Upper lobe of right lung (tissue), 1 donor: ENCODE results near the gene ATP6V1G2. TPM values are rescaled to one million over a fixed set of nuclear protein-coding genes. Genes with fewer than 3 reads are reported as not detected.
"Not testable (repeated sequence)": the region's sequence is repeated elsewhere in the genome, so short reads cannot be mapped to it uniquely, and the experiment has no call there.

Experiments
- ATAC-seq: fragments of 200-7000 bp; cut with Tn5 transposase; one replicate; pipeline ENCODE4 v1.9.1; 2020; ENCODE audit warnings: mild to moderate bottlenecking, moderate library complexity
- DNase-seq: peaks from one replicate; pipeline ENCODE4 v3.0.0-alpha.2; 2020
- H3K27ac ChIP-seq: fragments of 200-600 bp; one replicate; pipeline ENCODE4 v1.8.0; 2022
- H3K27me3 ChIP-seq: fragments of 200-600 bp; one replicate; pipeline ENCODE4 v1.8.0; 2022; ENCODE audit warnings: mild to moderate bottlenecking
- H3K36me3 ChIP-seq: fragments of 200-600 bp; one replicate; pipeline ENCODE4 v1.8.0; 2022
- H3K4me1 ChIP-seq: fragments of 200-600 bp; one replicate; pipeline ENCODE4 v1.8.0; 2022
- H3K4me3 ChIP-seq: fragments of 200-600 bp; one replicate; pipeline ENCODE4 v1.8.0; 2022; ENCODE audit warnings: mild to moderate bottlenecking
- H3K9me3 ChIP-seq: fragments of 200-600 bp; one replicate; pipeline ENCODE4 v1.8.0; 2022
- CTCF ChIP-seq: fragments of 200-600 bp; IDR thresholded peaks from one replicate; pipeline ENCODE4 v1.8.0; 2022; ENCODE audit warnings: antibody characterized with exemption
- intact Hi-C: fragments of 100-400 bp; cut with DNase I; formaldehyde crosslinking; loops from one replicate; pipeline ENCODE4 v1.11.0; 2022
- total RNA-seq: library from RNA; stranded (reverse); fragmentation: NEBNext Ultra II Directional; extraction: Animal tissue kit (Norgen Biotek cat#: 25700); gene quantifications from one replicate; pipeline ENCODE4 v1.2.1, GENCODE V29; 2021
- donor health status: DM: no; HTN: yes; CAD: no; lungs with severe emphysema.

Gene ATP6V1G2
- total RNA-seq, 1 donor from 2014 or later = 0.75 TPM

GRCh38 chr6:31525553-31525931 is 20.9 kb downstream of the ATP6V1G2 start:
- Histone ChIP-seq H3K4me3 (no peak overlapping the region), H3K27ac (no peak overlapping the region), H3K36me3 (peaks cover 12% of the 10 kb centered on the region), H3K9me3 (no peaks in the 10 kb centered on the region), H3K4me1 (peaks cover 7% of the 10 kb centered on the region), H3K27me3 (no peaks in the 10 kb centered on the region)
- intact Hi-C loops = no loop called here
- ATAC-seq (no peak), DNase-seq (no peak)
- no peak for TF ChIP-seq CTCF

GRCh38 chr6:31521835-31522234 is 24.6 kb downstream of the ATP6V1G2 start:
- TF ChIP-seq CTCF = no peak
- H3K27me3 ChIP-seq = no peaks in the 10 kb centered on the region
- peaks cover 6% of the 10 kb centered on the region for H3K4me1 ChIP-seq
- H3K36me3 ChIP-seq = no peaks in the 10 kb centered on the region
- intact Hi-C loops = no loop called here
- H3K4me3 ChIP-seq = no peak overlapping the region
- ATAC-seq (no peak), DNase-seq (no peak)
- H3K27ac ChIP-seq = no peak overlapping the region
- no peaks in the 10 kb centered on the region for H3K9me3 ChIP-seq

GRCh38 chr6:31513456-31514165 is 32.8 kb downstream of the ATP6V1G2 start:
- Histone ChIP-seq H3K27ac (no peak overlapping the region), H3K9me3 (no peaks in the 10 kb centered on the region), H3K4me3 (no peak overlapping the region), H3K4me1 (no peaks in the 10 kb centered on the region), H3K27me3 (no peaks in the 10 kb centered on the region), H3K36me3 (peaks cover 13% of the 10 kb centered on the region)
- intact Hi-C loops = no loop called here
- ATAC-seq (no peak), DNase-seq (no peak)
- no peak for TF ChIP-seq CTCF

GRCh38 chr6:31510007-31510406 is 36.4 kb downstream of the ATP6V1G2 start:
- DNase-seq = no peak
- intact Hi-C loops = no loop called here
- H3K27me3 ChIP-seq = no peaks in the 10 kb centered on the region
- ATAC-seq = no peak
- no peaks in the 10 kb centered on the region for H3K9me3 ChIP-seq
- H3K4me3 ChIP-seq = no peak overlapping the region
- peaks cover 29% of the 10 kb centered on the region for H3K36me3 ChIP-seq
- no peak overlapping the region for H3K27ac ChIP-seq
- no peak for TF ChIP-seq CTCF
- no peaks in the 10 kb centered on the region for H3K4me1 ChIP-seq

GRCh38 chr6:31509036-31509435 is 37.4 kb downstream of the ATP6V1G2 start:
- H3K27ac ChIP-seq, DNase-seq, ATAC-seq, H3K9me3 ChIP-seq, H3K4me1 ChIP-seq, H3K4me3 ChIP-seq, intact Hi-C loops, H3K27me3 ChIP-seq: not testable (repeated sequence)
- H3K36me3 ChIP-seq = peaks cover 29% of the 10 kb centered on the region

- Histone ChIP-seq H3K4me1 (no peaks in the 10 kb centered on the region), H3K4me3 (no peak overlapping the region), H3K27me3 (no peaks in the 10 kb centered on the region), H3K27ac (no peak overlapping the region), H3K9me3 (no peaks in the 10 kb centered on the region), H3K36me3 (peaks cover 16% of the 10 kb centered on the region)
- intact Hi-C loops = no loop called here
- ATAC-seq = no peak
- no peak for DNase-seq
- no peak for TF ChIP-seq CTCF
These were observed 43.8 kb downstream of the ATP6V1G2 start for GRCh38 chr6:31502586-31502985.

GRCh38 chr6:31499648-31500047 is 46.8 kb downstream of the ATP6V1G2 start:
- intact Hi-C loops, DNase-seq, H3K27ac ChIP-seq, H3K27me3 ChIP-seq, H3K9me3 ChIP-seq, H3K4me3 ChIP-seq, H3K36me3 ChIP-seq, ATAC-seq: not testable (repeated sequence)
- peaks cover 14% of the 10 kb centered on the region for H3K4me1 ChIP-seq
